ENCODE results near the gene BBOF1. TPM values are rescaled to one million over a fixed set of nuclear protein-coding genes. Genes with fewer than 3 reads are reported as not detected.

The BBOF1 gene, protein sequence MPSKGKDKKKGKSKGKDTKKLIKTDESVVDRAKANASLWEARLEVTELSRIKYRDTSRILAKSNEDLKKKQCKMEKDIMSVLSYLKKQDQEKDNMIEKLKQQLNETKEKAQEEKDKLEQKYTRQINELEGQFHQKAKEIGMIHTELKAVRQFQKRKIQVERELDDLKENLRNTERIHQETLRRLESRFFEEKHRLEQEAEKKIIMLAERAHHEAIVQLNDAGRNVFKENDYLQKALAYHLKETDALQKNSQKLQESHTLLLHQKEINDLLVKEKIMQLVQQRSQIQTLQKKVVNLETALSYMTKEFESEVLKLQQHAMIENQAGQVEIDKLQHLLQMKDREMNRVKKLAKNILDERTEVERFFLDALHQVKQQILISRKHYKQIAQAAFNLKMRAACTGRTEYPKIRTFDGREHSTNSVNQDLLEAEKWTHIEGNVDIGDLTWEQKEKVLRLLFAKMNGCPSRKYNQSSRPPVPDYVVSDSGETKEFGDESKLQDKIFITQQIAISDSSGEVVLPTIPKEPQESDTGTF
- total RNA-seq: 4.3 and 6.2 TPM in 2 replicates

DNA sequence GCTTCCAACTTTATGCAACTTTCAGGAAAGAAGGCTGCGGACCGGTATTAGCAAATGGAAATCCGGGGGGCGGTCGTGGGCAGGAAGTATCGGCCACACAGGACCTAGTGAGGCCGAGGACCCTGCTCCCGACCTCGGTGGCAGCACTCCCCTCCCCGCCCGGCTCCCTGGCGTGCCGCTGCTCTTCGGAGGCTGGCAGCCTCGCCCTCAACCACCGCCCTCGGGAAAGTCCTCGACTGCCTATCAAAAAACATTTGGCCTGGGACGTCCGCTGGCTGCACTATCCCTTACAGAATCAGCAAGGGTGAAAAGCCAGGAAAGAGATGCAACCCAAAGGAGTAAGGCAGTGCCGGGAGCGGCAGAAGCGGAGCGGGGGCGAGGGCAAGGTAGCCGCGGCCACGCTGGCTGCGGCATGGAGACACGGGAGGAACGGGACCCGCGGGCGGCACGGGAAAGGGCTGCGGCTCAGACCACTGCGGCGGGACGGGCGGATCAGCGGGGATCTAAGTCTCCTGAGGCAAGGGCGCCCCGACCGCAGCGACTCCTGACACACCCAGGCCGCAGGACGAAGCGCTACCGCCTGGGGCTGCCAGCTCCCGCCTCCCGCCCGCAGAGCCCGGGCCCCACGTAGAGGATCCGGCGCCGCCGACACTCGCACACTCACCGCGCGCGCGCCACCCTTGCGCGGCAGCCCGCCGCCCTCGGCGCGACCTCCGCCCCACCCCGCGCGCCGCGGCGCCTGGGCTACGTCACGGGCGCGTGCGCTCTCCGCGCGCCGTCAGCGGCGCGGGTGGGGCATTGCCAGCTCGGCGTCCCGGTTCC is at the start of gene BBOF1, which contains the start of gene ENTPD5:
TSS of gene BBOF1 (plus strand) at position 764 of the 822 bp plus-strand sequence. CDS start 130 bp downstream, outside the sequence.
TSS of gene ENTPD5 (minus strand) at position 703 of the 822 bp plus-strand sequence. CDS start 31,186 bp downstream, outside the sequence.

DNA sequence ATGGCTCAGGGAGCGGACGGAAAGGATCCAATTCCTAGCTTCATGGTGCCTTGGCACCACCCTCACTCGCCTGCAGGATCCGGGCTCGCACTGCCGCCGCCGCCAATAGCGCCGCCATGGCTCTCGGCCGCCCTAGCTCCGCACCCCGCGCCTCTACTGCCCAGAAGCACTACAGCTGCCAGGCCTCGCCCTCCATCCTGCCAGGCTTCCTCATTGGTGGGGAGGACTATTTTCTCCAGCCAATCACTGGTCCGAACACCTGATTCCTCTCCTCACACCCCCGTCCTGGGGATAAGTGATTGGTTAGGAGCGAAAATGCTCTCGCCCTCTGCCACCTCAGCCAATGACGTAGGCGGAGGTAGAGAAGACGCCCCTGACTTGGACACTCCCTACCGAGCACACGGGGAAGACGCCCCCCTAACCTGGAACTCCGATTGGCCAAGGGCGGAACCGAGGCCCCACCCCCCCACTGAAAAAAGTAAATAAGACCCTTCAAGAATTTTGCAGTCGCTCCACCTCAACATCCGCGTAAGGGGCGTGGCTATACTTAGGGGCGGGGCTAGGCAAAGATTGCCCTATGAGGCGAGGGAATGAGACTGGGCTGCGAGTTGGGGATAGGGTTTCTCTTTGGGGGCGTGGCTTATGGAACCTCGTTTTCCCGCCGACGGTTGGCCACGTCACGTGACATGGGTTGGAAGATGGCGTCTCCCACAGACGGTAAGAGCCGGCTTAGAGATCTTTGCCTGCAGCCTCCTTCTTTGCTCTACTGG is 65.3 kb downstream of the BBOF1 start, which contains the start of the genes ALDH6A1 and LIN52:
TSS of gene ALDH6A1 (minus strand) at position 177 of the 770 bp plus-strand sequence. CDS start at position 118, 59 bp downstream.
TSS of gene LIN52 (plus strand) at position 680 of the 770 bp plus-strand sequence. CDS start at position 699, 19 bp downstream.

Small RNA genes lying within 50 kb of the gene (small RNA-seq; reads per million reads assigned to genes)
- not detected for gene AC005480.2

Other genes starting within 250 kb of the BBOF1 start
- gene PTGR2, start 167.5 kb upstream of the BBOF1 start, total RNA-seq: 4.8 and 6.8 TPM in 2 replicates
- gene ZNF410, start 132.5 kb upstream of the BBOF1 start, total RNA-seq: 54.0 and 57.5 TPM in 2 replicates
- 2.2 and 3.3 TPM in 2 replicates for gene FAM161B, start 69.3 kb upstream of the BBOF1 start, total RNA-seq
- gene COQ6, start 69.0 kb upstream of the BBOF1 start, total RNA-seq: 16.2 and 21.1 TPM in 2 replicates
- gene ENTPD5, start 61 bp upstream of the BBOF1 start, total RNA-seq: 7.0 and 10.2 TPM in 2 replicates
- gene ALDH6A1, start 65.1 kb downstream of the BBOF1 start, total RNA-seq: 18.0 and 19.7 TPM in 2 replicates
- gene LIN52, start 65.6 kb downstream of the BBOF1 start, total RNA-seq: 5.1 and 8.6 TPM in 2 replicates
- gene VSX2, start 220.1 kb downstream of the BBOF1 start, total RNA-seq: not detected in 2 replicates